GM23338 (cell line): ENCODE measurements around the gene ITPRIP. TPM values are rescaled to one million over a fixed set of nuclear protein-coding genes. Genes with fewer than 3 reads are reported as not detected.

Experiments
- ATAC-seq: fragments of 200-7000 bp; cut with Tn5 transposase; 3 replicates; pipeline ENCODE4 v1.9.1; 2020
- DNase-seq: peaks from one replicate; pipeline ENCODE4 v3.0.0-alpha.2; 2015; ENCODE audit warnings: low spot score
- H2AFZ ChIP-seq: fragments of 200-600 bp; sonication (generic); 2 replicates; pipeline ENCODE4 v1.8.0; 2016; ENCODE audit warnings: antibody characterized with exemption, mild to moderate bottlenecking, moderate library complexity
- H3F3A ChIP-seq: fragments of 200-600 bp; sonication (generic); replicated peaks from 2 replicates; pipeline ENCODE4 v1.8.0; 2017; ENCODE audit warnings: antibody characterized with exemption, mixed run types, low read depth
- H3K27ac ChIP-seq: fragments of 200-600 bp; sonication (generic); 2 replicates; pipeline ENCODE4 v1.6.1; 2016; ENCODE audit warnings: low read depth
- H3K27me3 ChIP-seq: fragments of 200-600 bp; sonication (generic); 2 replicates; pipeline ENCODE4 v1.8.0; 2016; ENCODE audit warnings: mild to moderate bottlenecking, mixed run types, moderate library complexity; ENCODE audit not compliant: insufficient read depth
- H3K36me3 ChIP-seq: fragments of 200-600 bp; sonication (generic); 2 replicates; pipeline ENCODE4 v1.8.0; 2016; ENCODE audit warnings: mild to moderate bottlenecking; ENCODE audit not compliant: insufficient read depth
- H3K4me1 ChIP-seq: fragments of 200-600 bp; sonication (generic); 2 replicates; pipeline ENCODE4 v1.8.0; 2016; ENCODE audit warnings: mild to moderate bottlenecking, moderate library complexity; ENCODE audit not compliant: insufficient read depth
- H3K4me2 ChIP-seq: fragments of 200-600 bp; sonication (generic); 2 replicates; pipeline ENCODE4 v1.7.1; 2017; ENCODE audit warnings: mixed run types
- H3K4me3 ChIP-seq: fragments of 200-600 bp; sonication (generic); 2 replicates; pipeline ENCODE4 v1.6.1; 2016; ENCODE audit warnings: mixed run types
- H3K79me2 ChIP-seq: fragments of 200-600 bp; sonication (generic); replicated peaks from 2 replicates; pipeline ENCODE4 v1.8.0; 2017; ENCODE audit warnings: mild to moderate bottlenecking; ENCODE audit not compliant: insufficient read depth
- H3K9me2 ChIP-seq: fragments of 200-600 bp; sonication (generic); 2 replicates; pipeline ENCODE4 v1.8.0; 2017; ENCODE audit not compliant: insufficient read depth
- H4K20me1 ChIP-seq: fragments of 200-600 bp; sonication (generic); replicated peaks from 2 replicates; pipeline ENCODE4 v1.8.0; 2017; ENCODE audit warnings: mild to moderate bottlenecking; ENCODE audit not compliant: insufficient read depth
- H3K27ac Mint-ChIP-seq: 2 replicates; pipeline ENCODE4 v1.8.0; 2020; ENCODE audit warnings: inconsistent platforms, mild to moderate bottlenecking, moderate library complexity, mixed read lengths
- H3K27me3 Mint-ChIP-seq: 3 replicates; pipeline ENCODE4 v1.8.0; 2022; ENCODE audit warnings: low read depth, mild to moderate bottlenecking, moderate library complexity, mixed read lengths, inconsistent platforms; ENCODE audit not compliant: insufficient read depth, poor library complexity
- H3K36me3 Mint-ChIP-seq: 3 replicates; pipeline ENCODE4 v1.8.0; 2021; ENCODE audit warnings: low read depth, mild to moderate bottlenecking, inconsistent platforms, moderate library complexity, mixed read lengths
- H3K4me1 Mint-ChIP-seq: 3 replicates; pipeline ENCODE4 v1.8.0; 2020; ENCODE audit warnings: mild to moderate bottlenecking, inconsistent platforms, mixed read lengths
- H3K4me3 Mint-ChIP-seq: 3 replicates; pipeline ENCODE4 v1.8.0; 2021; ENCODE audit warnings: moderate library complexity, mild to moderate bottlenecking, inconsistent platforms, mixed read lengths
- H3K9me3 Mint-ChIP-seq: 3 replicates; pipeline ENCODE4 v1.8.0; 2020; ENCODE audit warnings: moderate library complexity, mild to moderate bottlenecking, inconsistent platforms, mixed read lengths
- CREB1 ChIP-seq: fragments of 250-450 bp; sonication (Bioruptor Pico); IDR thresholded peaks from 2 replicates; pipeline ENCODE4 v1.5.0; 2020; ENCODE audit warnings: low read depth, mild to moderate bottlenecking, moderate library complexity
- EZH2 ChIP-seq: fragments of 200-600 bp; sonication (generic); IDR thresholded peaks from one replicate; pipeline ENCODE4 v1.8.0; 2017; ENCODE audit warnings: antibody characterized with exemption, mild to moderate bottlenecking, low read depth; ENCODE audit not compliant: unreplicated experiment
- JUNB ChIP-seq: IDR thresholded peaks from one replicate; pipeline ENCODE4 v1.6.1; 2016; ENCODE audit warnings: antibody characterized with exemption; ENCODE audit not compliant: unreplicated experiment
- NANOG ChIP-seq: IDR thresholded peaks from 2 replicates; pipeline ENCODE4 v1.6.1; 2016; ENCODE audit warnings: antibody characterized with exemption, borderline replicate concordance
- POLR2AphosphoS5 ChIP-seq: IDR thresholded peaks from 2 replicates; pipeline ENCODE4 v1.6.1; 2016; ENCODE audit warnings: antibody characterized with exemption, low read depth
- ZNF331 ChIP-seq: fragments of 250-450 bp; sonication (Bioruptor Pico); IDR thresholded peaks from 2 replicates; pipeline ENCODE4 v1.5.0; 2020; ENCODE audit warnings: low read depth, mild to moderate bottlenecking, moderate library complexity
- long read RNA-seq: library from polyadenylated mRNA; unstranded; transcript quantifications from one replicate; pipeline ENCODE4 v2.0.0, GENCODE V29; 2020; ENCODE audit not compliant: unreplicated experiment
- polyA plus RNA-seq: library from polyadenylated mRNA; unstranded; fragments of >200 nt; fragmentation: Nextera tagmentation; extraction: Ambion mirVana; gene quantifications from 2 replicates; pipeline ENCODE4 v1.2.1, GENCODE V29; 2016
- total RNA-seq: library from RNA; depleted of rRNA; stranded (reverse); fragments of >200 nt; shearing (Covaris generic); gene quantifications from 2 replicates; pipeline ENCODE4 v1.2.3, GENCODE V29; 2014; rRNA removed
- TF ChIP-seq, protein P1 (sequence below), 2 experiments: fragments of 200-600 bp in 1 of 2; sonication (generic) in 1 of 2; conservative IDR thresholded peaks; 2 replicates each; pipeline versions ENCODE4 v1.5.1 to v1.6.1; 2016 to 2017; ENCODE audit warnings: antibody characterized with exemption in 2 of 2, low read depth in 2 of 2, mild to moderate bottlenecking in 2 of 2, moderate library complexity in 1 of 2
- TF ChIP-seq, protein P2 (sequence below): IDR thresholded peaks from one replicate; pipeline ENCODE4 v1.6.1; 2018; ENCODE audit warnings: antibody characterized with exemption; ENCODE audit not compliant: unreplicated experiment
- TF ChIP-seq, protein P3 (sequence below): IDR thresholded peaks from 2 replicates; pipeline ENCODE4 v1.6.1; 2016; ENCODE audit warnings: antibody characterized with exemption

ITPRIP gene, protein sequence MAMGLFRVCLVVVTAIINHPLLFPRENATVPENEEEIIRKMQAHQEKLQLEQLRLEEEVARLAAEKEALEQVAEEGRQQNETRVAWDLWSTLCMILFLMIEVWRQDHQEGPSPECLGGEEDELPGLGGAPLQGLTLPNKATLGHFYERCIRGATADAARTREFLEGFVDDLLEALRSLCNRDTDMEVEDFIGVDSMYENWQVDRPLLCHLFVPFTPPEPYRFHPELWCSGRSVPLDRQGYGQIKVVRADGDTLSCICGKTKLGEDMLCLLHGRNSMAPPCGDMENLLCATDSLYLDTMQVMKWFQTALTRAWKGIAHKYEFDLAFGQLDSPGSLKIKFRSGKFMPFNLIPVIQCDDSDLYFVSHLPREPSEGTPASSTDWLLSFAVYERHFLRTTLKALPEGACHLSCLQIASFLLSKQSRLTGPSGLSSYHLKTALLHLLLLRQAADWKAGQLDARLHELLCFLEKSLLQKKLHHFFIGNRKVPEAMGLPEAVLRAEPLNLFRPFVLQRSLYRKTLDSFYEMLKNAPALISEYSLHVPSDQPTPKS
- 15.2 and 15.9 TPM in 2 replicates for total RNA-seq
- 6.4 and 6.9 TPM in 2 replicates for polyA plus RNA-seq
- long read RNA-seq, full-length matches to known transcripts: 1 of 2 reads
- long read RNA-seq, partial matches to known transcripts: 0 of 2 reads
- long read RNA-seq, other reads (novel, unspliced or antisense): 1 of 2 reads

GRCh38 chr10:104337985-104338735, at the start of gene ITPRIP:
TSS of gene ITPRIP (minus strand) at chr10:104338465. CDS start at chr10:104316051, 22,414 bp downstream.
- no peaks in the 10 kb centered on the region for H3K9me2 ChIP-seq
- H3K36me3 ChIP-seq: no peaks in the 10 kb centered on the region
- H3K27ac ChIP-seq: peak within 1 kb of the TSS; percentile 96
- DNase-seq (peak; percentile 74), ATAC-seq (peak; percentile 75)
- H3K4me3 ChIP-seq: peak within 1 kb of the TSS; percentile 98
- no peaks in the 10 kb centered on the region; the same call in 2 of the 3 replicates for H3K36me3 Mint-ChIP-seq
- H3K4me1 ChIP-seq: peaks cover 61% of the 10 kb centered on the region
- peaks cover 45% of the 10 kb centered on the region for H3K79me2 ChIP-seq
- TF ChIP-seq CREB1 (CRISPR knock-in tag) (no peak; the same call in 1 of the 2 replicates), POLR2AphosphoS5 (peak; percentile 45; the same call in 1 of the 2 replicates)
- TF ChIP-seq, protein P1, sequence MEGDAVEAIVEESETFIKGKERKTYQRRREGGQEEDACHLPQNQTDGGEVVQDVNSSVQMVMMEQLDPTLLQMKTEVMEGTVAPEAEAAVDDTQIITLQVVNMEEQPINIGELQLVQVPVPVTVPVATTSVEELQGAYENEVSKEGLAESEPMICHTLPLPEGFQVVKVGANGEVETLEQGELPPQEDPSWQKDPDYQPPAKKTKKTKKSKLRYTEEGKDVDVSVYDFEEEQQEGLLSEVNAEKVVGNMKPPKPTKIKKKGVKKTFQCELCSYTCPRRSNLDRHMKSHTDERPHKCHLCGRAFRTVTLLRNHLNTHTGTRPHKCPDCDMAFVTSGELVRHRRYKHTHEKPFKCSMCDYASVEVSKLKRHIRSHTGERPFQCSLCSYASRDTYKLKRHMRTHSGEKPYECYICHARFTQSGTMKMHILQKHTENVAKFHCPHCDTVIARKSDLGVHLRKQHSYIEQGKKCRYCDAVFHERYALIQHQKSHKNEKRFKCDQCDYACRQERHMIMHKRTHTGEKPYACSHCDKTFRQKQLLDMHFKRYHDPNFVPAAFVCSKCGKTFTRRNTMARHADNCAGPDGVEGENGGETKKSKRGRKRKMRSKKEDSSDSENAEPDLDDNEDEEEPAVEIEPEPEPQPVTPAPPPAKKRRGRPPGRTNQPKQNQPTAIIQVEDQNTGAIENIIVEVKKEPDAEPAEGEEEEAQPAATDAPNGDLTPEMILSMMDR (conservative IDR thresholded peaks at IDR 0.05; ENCODE audit: low read depth in 2 of 2): peak in 1 of 2 experiments; percentile 22; a peak in 3 of 4 replicates
- peak within 1 kb of the TSS; percentile 94 for H3K4me3 Mint-ChIP-seq
- no peaks in the 10 kb centered on the region for H3K9me3 Mint-ChIP-seq
- H3K4me1 Mint-ChIP-seq: peaks cover 61% of the 10 kb centered on the region
- H3K27ac Mint-ChIP-seq: peak within 1 kb of the TSS; percentile 98
- peaks cover 14% of the 10 kb centered on the region for H3K27me3 Mint-ChIP-seq
- peak within 1 kb of the TSS; percentile 98 for H3K4me2 ChIP-seq
- H3K27me3 ChIP-seq: peaks cover 7% of the 10 kb centered on the region
- peaks cover 2% of the 10 kb centered on the region; the same call in 1 of the 2 replicates for H4K20me1 ChIP-seq
- peak within 1 kb of the TSS; percentile 70 for H2AFZ ChIP-seq
- H3F3A ChIP-seq: peaks cover 6% of the 10 kb centered on the region; the same call in 1 of the 2 replicates

GRCh38 chr10:104387130-104387888, 49.0 kb upstream of the ITPRIP start:
- Histone ChIP-seq H3F3A (no peaks in the 10 kb centered on the region), H3K4me2 (no peak overlapping the region), H3K27me3 (no peaks in the 10 kb centered on the region), H3K4me3 (no peak overlapping the region), H2AFZ (peak overlapping the region; percentile 73; the same call in 1 of the 2 replicates), H3K36me3 (no peaks in the 10 kb centered on the region), H3K9me2 (peaks cover 9% of the 10 kb centered on the region; the same call in 1 of the 2 replicates), H3K4me1 (no peaks in the 10 kb centered on the region; the same call in 1 of the 2 replicates), H3K79me2 (no peaks in the 10 kb centered on the region), H4K20me1 (no peaks in the 10 kb centered on the region), H3K27ac (no peak overlapping the region)
- Mint-ChIP-seq H3K36me3 (no peaks in the 10 kb centered on the region), H3K27me3 (no peaks in the 10 kb centered on the region), H3K27ac (no peak overlapping the region), H3K9me3 (no peaks in the 10 kb centered on the region), H3K4me1 (peaks cover 9% of the 10 kb centered on the region), H3K4me3 (no peak overlapping the region)
- ATAC-seq (no peak), DNase-seq (no peak)
- TF ChIP-seq, protein P2, sequence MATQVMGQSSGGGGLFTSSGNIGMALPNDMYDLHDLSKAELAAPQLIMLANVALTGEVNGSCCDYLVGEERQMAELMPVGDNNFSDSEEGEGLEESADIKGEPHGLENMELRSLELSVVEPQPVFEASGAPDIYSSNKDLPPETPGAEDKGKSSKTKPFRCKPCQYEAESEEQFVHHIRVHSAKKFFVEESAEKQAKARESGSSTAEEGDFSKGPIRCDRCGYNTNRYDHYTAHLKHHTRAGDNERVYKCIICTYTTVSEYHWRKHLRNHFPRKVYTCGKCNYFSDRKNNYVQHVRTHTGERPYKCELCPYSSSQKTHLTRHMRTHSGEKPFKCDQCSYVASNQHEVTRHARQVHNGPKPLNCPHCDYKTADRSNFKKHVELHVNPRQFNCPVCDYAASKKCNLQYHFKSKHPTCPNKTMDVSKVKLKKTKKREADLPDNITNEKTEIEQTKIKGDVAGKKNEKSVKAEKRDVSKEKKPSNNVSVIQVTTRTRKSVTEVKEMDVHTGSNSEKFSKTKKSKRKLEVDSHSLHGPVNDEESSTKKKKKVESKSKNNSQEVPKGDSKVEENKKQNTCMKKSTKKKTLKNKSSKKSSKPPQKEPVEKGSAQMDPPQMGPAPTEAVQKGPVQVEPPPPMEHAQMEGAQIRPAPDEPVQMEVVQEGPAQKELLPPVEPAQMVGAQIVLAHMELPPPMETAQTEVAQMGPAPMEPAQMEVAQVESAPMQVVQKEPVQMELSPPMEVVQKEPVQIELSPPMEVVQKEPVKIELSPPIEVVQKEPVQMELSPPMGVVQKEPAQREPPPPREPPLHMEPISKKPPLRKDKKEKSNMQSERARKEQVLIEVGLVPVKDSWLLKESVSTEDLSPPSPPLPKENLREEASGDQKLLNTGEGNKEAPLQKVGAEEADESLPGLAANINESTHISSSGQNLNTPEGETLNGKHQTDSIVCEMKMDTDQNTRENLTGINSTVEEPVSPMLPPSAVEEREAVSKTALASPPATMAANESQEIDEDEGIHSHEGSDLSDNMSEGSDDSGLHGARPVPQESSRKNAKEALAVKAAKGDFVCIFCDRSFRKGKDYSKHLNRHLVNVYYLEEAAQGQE: no peak
- TF ChIP-seq NANOG (no peak), JUNB (no peak), ZNF331 (CRISPR knock-in tag) (no peak), POLR2AphosphoS5 (no peak), EZH2 (no peak)
- TF ChIP-seq, protein P1 (conservative IDR thresholded peaks at IDR 0.05; ENCODE audit: low read depth in 2 of 2): no peak
- TF ChIP-seq, protein P3, sequence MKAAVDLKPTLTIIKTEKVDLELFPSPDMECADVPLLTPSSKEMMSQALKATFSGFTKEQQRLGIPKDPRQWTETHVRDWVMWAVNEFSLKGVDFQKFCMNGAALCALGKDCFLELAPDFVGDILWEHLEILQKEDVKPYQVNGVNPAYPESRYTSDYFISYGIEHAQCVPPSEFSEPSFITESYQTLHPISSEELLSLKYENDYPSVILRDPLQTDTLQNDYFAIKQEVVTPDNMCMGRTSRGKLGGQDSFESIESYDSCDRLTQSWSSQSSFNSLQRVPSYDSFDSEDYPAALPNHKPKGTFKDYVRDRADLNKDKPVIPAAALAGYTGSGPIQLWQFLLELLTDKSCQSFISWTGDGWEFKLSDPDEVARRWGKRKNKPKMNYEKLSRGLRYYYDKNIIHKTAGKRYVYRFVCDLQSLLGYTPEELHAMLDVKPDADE: no peak
